Right forelimb (tissue), 1 donor: ENCODE data around the gene PDS5A.
"Not testable (repeated sequence)": the region's sequence is repeated elsewhere in the genome, so short reads cannot be mapped to it uniquely, and the experiment has no call there.

Experiments
- DNase-seq: peaks from one replicate; pipeline ENCODE4 v3.0.0-alpha.2; 2018

PDS5A gene, protein sequence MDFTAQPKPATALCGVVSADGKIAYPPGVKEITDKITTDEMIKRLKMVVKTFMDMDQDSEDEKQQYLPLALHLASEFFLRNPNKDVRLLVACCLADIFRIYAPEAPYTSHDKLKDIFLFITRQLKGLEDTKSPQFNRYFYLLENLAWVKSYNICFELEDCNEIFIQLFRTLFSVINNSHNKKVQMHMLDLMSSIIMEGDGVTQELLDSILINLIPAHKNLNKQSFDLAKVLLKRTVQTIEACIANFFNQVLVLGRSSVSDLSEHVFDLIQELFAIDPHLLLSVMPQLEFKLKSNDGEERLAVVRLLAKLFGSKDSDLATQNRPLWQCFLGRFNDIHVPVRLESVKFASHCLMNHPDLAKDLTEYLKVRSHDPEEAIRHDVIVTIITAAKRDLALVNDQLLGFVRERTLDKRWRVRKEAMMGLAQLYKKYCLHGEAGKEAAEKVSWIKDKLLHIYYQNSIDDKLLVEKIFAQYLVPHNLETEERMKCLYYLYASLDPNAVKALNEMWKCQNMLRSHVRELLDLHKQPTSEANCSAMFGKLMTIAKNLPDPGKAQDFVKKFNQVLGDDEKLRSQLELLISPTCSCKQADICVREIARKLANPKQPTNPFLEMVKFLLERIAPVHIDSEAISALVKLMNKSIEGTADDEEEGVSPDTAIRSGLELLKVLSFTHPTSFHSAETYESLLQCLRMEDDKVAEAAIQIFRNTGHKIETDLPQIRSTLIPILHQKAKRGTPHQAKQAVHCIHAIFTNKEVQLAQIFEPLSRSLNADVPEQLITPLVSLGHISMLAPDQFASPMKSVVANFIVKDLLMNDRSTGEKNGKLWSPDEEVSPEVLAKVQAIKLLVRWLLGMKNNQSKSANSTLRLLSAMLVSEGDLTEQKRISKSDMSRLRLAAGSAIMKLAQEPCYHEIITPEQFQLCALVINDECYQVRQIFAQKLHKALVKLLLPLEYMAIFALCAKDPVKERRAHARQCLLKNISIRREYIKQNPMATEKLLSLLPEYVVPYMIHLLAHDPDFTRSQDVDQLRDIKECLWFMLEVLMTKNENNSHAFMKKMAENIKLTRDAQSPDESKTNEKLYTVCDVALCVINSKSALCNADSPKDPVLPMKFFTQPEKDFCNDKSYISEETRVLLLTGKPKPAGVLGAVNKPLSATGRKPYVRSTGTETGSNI (N-terminal part only)

GRCh38 chr4:39977489-39978377 is at the start of gene PDS5A:
Gene PDS5A (minus strand): TSS chr4:39977911. CDS start chr4:39976577, 1,334 bp downstream.
- DNase-seq: peak; percentile 94

GRCh38 chr4:40024049-40024448 is 46.3 kb upstream of the PDS5A start:
- not testable (repeated sequence) for DNase-seq

- not testable (repeated sequence) for DNase-seq
These were observed 43.4 kb upstream of the PDS5A start for GRCh38 chr4:40021116-40021515.

DNA sequence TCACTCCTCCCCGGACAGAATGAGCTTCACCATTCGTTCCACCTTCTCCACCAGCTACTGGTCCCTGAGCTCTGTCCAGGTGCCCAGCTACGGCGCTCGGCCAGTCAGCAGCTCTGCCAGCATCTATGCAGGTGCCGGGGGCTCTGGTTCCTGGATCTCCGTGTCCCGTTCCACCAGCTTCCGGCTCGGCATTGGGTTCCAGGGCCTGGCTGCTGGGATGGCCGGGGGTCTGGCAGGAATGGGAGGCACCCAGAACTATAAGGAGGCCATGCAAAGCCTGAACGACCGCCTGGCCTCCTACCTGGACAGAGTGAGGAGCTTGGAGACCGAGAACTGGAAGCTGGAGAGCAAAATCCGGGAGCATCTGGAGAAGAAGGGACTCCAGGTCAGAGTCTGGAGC is 42.5 kb upstream of the PDS5A start:
- no peak for DNase-seq

GRCh38 chr4:40016007-40016406 is 38.3 kb upstream of the PDS5A start:
- DNase-seq: no peak

GRCh38 chr4:40003986-40004385 is 26.3 kb upstream of the PDS5A start:
- DNase-seq: no peak

DNA sequence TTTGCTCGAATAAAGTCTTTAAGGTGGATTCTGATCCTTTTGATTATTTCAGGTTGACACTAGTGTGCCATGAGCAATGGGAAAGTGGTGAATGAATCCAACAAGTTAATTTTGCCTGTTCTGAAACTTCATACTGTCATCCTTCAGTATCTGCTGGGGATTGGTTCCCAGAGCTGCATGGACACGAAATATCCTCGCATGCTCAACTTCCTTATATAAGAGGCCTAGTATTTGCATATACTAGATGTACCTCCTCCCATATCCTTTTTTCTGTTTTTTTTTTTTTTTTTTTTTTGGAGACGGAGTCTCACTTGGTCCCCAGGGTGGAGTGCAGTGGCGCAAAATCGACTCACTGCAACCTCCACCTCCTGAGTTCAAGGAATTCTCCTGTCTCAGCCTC is 23.0 kb upstream of the PDS5A start:
- no peak for DNase-seq

DNA sequence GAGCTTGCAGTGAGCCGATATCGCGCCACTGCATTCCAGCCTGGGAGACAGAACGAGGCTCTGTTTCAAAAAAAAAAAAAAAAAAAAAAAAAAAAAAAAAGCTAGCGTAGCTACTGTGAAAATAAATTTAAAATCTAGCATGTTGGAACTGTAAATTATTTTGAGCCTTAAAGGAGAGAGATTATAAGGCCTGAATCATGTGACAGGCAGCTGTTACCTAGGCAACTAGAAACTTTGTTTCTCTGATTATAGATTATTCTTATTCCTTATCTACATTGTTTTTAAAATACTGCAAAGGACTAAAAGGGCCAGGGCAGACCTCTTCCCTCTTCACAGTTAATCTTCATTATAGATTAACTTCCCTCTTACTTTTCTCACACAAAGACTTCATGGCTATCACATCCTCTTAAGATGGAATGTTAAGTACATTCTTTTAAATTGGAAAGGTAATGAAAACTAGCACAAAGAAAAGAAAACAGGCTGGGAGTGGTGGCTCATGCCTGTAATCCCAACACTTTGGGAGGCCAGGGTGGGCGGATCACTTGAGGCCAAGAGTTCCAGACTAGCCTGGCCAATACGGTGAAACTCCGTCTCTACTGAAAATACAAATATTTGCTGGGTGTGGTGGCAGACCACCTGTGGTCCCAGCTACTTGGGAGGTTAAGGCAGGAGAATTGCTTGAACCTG is 21.1 kb upstream of the PDS5A start:
- no peak for DNase-seq

- no peak for DNase-seq
These were observed 19.1 kb upstream of the PDS5A start for GRCh38 chr4:39996811-39997210.

DNA sequence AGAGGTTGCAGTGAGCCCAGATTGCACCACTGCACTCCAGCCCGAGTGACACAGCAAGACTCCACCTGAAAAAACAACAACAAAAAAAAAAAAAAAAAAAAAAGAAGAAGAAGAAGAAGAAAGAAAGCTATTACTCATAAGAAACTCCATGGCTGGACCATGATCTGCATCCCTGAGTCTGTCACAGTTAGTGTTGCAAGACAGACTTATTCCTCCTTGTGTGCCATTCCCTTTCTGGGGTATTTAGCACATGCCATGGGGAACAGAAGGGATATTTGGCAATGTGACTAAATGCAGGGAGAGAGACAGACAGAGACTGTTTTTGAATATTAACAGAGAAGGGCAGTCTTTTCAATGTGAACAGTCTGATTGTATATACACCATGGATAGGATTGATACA is 16.7 kb upstream of the PDS5A start:
- no peak for DNase-seq

- DNase-seq: not testable (repeated sequence)
These were observed 11.7 kb upstream of the PDS5A start for GRCh38 chr4:39989381-39989780.

DNA sequence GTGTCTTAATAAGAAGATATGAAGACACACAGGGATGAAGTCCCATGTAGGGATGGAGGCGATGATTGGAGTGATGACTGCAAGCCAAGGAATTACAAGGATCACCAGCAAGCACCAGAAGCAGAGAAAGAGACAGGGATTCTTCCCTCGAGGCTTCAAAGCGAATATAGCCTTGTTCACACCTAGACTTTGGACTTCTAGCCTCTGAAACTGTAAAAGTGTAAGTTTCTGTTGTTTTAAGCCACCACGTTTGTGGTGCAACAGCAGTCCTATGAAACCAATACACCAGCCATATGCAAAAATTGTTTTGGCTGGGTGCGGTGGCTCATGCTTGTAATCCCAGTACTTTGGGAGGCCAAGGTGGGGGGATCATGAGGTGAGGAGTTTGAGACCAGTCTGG is 9.8 kb upstream of the PDS5A start:
- DNase-seq: no peak

- no peak for DNase-seq
These were observed 1.2 kb upstream of the PDS5A start for GRCh38 chr4:39978904-39979303.

GRCh38 chr4:39978378-39978775 is 666 bp upstream of the PDS5A start:
- DNase-seq: no peak

GRCh38 chr4:39976945-39977488 is 694 bp downstream of the PDS5A start:
- DNase-seq: no peak

GRCh38 chr4:39976141-39976944 is 1.4 kb downstream of the PDS5A start:
- peak; percentile 82 for DNase-seq

GRCh38 chr4:39975488-39976089 is 2.1 kb downstream of the PDS5A start:
- DNase-seq: no peak

DNA sequence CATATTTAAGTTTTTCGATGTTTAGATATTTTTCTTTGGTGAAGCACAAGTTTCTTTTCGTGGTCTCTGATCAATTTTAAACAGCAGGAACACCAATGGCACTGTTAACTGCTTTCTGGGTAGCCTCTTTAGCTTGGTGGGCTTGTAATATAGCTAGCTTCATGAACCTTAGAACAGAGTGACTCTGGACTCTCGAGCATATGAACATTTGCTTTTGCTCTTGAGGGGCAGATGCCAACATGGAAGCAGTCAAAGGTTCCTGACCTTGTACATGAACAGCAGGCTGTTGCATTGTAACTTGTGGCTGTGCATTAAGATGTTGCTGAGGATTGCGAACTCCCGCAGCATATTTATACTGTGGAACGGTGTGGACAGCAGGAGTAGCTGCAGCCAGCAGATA is 4.7 kb downstream of the PDS5A start:
- not testable (repeated sequence) for DNase-seq

DNA sequence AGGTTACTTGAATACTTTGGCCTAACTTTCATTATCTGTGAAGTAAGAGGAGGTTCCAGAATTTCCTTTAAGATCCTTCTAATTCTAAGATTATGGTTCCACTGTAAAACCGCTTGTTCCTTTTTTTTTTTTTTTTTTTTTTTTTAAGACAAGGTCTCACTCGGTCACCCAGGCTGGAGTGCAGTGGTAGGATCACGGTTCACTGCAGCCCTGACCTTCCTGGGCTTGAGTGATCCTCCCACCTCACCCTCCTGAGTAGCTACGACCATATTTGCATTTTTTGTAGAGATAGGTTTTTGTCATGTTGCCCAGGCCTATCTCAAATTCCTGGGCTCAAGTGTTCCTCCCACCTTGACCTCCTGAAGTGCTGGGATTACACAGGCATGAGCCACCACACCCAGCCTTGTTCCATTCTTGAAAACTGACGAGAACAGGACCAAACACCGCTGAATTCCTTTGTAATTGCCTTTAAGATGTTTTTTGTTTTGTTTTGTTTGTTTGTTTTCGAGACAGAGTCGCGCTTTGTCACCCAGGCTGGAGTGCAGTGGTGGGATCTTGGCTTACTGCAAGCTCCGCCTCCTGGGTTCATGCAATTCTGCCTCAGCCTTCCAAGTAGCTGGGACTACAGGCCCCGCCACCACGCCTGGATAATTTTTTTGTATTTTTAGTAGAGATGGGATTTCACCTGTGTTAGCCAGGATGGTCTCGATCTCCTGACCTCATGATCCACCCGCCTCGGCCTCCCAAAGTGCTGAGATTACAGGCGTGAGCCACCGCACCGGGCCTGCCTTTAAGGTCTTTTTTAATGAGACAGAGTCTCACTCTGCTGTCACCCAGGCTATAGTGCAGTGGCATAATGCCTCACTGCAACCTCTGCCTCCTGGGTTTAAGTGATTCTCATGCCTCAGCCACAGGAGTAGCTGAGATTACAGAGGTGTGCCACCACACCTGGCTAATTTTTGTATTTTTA is 6.8 kb downstream of the PDS5A start:
- no peak for DNase-seq
